ENCODE data around the gene XXYLT1.

The XXYLT1 gene

DNA sequence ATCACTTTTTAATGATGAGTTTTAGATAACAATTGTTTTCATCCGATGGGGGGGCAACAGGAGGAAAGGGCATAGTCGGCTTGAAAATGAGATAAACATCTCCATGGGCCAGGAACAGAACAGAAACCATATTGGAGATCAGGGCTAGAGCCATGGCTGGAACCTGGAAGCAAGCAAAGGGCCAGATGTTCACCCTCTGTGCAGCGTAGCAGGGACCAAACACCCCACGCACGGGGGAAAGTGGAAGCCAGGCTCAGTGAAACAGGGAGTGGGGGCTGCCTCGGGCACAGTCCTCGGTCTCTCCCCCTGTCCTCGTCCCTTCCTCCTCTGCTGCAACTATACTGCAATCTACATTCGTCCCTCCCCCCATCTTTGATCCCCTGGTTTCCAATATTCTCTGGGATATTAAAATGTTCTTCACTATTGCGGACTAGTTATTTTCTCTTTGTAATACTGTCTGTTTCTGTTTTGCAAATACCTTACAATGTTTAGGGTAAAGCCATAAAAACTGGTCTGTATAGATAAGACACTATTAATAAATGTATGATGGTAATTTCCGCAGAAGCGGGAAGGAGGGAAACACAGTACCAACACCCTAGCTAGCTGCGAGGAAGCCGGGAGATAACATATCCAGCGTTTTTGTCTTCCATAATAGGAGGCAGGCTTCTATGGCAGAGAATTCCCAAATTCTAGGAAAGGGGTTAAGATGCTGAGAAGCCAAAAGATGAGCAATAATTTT lies 121.5 kb downstream of the XXYLT1 start:
- DNase-seq = no peak

DNA sequence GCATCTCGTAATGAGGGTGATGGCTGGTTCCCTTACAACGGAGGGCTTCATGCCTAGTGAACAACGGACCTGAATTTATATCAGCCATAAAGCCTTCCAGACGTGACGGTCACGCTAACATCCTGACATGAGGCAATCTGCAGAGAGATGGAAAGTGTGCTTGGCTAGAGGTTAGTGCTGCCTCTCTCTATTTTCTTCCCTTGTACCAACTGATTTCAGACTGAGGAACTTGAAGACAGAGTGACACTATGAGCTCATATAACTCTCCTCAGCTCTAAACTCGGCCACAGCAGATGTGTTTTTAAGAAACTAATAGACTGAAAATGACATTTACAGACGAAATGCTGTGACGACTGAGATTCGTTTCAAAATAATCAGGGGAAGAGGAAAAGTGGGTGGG lies 122.4 kb downstream of the XXYLT1 start:
- no peak for DNase-seq

DNA sequence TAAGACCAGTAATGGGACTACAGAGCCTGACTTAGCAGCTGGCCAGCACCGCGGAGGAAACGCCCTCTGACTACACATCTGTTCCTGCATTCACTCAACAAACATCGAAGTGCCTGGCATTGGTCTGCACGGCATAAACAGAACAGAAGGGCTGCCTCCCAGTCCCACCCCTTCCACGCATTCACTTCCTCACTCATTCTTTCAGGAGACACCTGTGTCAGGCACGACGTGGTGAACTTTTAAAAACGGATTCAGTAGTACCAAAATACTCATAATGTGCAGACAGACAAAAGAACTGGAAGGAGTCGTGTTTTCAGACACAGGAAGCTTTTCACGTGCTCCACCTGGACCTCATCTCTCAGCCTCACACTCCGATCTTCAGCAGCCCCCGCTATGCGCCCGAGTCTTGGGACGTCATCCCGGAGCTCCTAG lies 123.3 kb downstream of the XXYLT1 start:
- no peak for DNase-seq

DNA sequence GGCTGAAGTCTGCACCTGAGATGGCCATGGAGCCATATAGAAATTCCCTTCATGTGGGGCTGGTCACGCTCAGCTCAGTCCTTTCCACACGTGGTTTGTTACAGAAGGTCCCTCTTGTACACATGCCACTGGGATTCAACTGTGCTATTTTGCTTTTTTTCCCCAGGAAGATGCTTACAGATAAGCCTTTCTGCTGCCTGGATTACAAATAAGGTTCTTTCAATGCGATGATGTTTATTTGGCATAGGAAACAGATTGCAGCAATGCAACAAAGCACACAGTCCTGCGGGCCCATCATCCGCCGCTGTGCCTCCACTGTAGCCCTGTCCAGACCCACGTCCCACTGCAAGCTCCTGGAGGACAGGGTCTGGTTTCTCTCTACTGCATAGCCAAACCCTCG lies 124.8 kb downstream of the XXYLT1 start:
- no peak for DNase-seq

DNA sequence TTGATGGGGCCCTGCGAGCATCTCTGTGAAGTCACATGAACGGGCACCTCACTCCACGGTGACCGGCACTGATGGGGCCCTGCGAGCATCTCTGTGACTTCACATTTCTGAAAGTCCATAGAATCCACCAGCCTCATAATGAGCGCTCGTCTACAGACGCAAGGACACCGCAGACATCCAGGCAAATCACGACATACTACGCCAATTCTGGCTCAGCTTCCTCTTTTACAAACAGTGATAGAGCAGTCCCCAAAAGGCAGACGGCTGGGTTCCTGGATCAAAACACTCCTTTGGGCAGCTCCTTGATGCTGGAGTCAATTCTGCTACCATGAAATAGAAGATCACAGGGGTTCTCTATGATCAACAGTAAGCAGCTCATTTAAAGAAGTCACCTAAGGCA lies 125.4 kb downstream of the XXYLT1 start:
- no peak for DNase-seq

DNA sequence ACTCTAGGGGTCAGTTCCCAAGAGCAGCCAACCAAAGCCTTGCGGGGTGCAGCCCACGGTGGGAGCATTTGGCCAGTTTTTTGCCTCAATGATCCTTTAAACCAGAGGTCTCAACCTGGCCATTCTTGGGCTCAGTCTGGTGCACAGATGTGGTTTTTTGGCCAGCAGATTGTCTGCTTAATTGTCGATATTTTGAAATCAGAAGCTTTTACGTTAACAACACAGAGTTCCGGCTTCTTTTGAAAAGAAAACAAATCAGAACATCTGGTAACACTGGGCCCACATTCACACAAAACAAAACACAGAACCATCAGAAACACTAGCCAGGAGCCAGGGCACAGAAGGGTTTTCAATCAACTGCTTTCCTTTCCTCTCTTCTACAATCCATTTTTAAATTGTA lies 127.7 kb downstream of the XXYLT1 start:
- no peak for DNase-seq

DNA sequence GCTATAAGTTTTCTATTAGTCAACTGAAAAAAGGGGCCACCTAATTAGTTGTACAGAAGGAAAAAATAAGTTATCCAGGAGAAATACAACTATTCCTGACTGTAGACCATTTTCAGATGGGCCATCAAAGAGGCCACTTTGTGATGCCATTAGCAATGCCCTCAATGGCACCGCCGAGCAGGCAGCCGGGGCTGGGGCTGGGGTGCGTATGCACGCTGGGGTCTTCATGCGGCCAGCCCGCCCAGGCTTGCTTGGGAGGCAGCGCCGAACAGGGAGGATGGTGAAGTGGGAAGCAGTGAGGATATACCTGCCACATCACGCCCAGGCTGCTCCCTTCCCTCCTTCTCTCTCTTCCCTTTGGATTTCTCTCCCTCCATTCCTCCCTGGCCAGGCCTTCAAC lies 128.4 kb downstream of the XXYLT1 start:
- DNase-seq = no peak

DNA sequence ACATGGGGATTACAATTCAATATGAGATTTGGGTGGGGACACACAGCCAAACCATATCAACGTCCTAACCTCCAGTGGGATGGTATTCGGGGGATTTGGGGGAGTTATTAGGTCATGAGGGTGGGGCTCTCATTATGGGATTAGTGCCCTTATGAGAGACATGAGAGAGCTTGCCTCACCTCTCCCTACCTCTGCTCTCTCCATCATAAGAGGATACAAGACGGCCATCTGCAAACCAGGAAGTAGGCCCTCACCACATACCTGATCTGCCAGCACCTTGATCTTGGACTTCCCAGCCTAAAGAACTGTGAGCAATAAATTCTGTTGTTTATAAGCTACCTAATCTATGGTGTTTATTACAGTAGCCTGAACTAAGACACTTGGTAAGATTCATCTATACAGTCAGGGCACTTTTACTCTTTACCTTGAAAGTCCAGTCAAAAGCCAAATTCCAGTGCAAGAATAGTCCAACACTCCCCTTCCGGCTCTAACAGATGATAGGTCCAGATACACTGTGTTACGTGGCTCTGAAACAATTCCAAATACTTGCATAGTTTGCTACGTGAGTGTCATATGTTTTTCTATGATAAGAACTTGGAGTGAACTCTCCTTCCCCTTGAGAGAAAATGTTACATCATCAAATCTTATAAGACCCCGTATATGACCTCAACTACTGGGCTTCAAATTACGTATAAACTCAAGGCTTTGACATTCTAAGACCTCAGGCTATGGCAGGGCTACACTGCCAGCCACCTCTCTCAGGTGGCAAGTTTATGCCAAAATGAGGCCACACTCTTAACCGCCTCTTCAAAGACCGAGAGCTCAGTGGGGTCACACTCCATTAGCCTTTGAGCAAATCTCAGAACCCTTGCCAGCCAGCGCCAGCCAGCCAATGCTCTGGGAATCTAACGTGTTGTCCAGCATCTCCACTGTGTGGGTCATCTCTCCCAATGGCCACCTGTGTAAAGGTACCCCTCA lies 129.9 kb downstream of the XXYLT1 start:
- DNase-seq = no peak

DNA sequence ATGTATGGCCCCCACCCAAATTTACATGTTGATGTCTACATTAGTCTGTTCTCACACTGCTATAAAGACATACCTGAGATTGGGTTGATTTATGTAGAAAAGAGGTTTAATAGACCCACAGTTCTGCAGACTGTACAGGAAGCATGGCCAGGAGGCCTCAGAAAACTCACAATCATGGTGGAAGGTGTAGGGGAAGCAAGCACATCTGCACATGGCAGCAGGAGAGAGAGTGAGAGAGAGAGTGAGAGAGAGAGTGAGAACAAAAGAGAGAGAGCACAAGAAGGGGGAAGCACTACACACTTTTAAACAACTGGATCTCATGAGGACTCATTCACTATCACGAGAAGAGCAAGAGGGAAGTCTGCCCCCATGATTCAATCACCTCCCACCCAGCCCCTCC lies 130.5 kb downstream of the XXYLT1 start:
- no peak for DNase-seq

DNA sequence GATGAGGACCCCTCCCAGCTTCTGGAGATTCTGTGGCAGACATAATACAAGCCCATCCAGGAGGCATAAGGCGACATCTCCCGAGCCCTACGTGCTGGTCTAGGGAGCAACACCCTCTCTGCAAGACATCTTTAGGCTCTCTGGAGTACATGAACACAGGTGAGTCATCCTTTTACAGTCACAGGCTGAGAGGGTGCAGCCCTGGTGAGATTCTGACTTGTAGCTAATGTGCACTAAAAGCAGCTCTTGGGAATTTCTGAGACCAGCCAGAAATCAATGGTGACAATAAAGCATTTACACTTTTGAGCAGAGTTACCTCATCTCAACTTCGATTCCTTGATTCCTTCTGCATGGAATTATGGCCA lies 131.1 kb downstream of the XXYLT1 start:
- no peak for DNase-seq

DNA sequence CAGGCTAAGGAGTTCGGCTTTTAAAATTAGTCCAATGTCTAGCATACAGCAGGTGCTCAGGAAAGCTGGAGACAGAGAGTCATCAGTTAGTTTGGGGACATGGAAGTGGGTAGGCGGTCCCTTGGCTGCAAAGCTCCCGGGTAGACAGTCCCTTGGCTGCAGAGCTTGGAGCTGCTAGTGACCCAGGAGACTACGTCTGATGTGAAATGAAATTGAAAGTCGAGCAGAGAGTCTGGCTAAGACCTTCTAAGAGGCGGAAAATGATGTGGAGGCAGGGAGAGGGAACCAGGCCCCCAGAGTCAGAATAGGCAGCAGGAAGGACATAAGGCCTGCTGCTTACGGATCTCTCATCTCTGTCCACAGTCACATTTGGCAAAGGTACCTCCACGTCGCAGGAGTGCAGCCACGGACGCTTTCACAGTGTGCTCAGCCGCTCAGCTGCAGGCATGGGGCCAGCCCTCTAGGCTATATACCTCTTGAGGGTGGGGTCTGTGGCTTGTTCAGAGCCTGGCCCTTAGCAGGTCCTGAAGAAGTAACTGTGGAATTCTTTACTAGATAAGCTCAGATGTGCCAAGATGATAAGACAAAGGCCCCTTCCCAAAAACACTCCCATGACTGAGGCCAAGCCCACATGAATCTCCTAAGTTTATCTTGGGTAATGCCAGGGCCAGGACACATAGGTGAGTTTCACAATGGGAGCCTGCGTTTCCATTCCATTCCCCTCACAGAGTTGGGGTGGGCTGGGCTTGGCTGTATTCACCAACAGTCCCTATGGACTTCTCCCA lies 131.7 kb downstream of the XXYLT1 start:
- DNase-seq = no peak

DNA sequence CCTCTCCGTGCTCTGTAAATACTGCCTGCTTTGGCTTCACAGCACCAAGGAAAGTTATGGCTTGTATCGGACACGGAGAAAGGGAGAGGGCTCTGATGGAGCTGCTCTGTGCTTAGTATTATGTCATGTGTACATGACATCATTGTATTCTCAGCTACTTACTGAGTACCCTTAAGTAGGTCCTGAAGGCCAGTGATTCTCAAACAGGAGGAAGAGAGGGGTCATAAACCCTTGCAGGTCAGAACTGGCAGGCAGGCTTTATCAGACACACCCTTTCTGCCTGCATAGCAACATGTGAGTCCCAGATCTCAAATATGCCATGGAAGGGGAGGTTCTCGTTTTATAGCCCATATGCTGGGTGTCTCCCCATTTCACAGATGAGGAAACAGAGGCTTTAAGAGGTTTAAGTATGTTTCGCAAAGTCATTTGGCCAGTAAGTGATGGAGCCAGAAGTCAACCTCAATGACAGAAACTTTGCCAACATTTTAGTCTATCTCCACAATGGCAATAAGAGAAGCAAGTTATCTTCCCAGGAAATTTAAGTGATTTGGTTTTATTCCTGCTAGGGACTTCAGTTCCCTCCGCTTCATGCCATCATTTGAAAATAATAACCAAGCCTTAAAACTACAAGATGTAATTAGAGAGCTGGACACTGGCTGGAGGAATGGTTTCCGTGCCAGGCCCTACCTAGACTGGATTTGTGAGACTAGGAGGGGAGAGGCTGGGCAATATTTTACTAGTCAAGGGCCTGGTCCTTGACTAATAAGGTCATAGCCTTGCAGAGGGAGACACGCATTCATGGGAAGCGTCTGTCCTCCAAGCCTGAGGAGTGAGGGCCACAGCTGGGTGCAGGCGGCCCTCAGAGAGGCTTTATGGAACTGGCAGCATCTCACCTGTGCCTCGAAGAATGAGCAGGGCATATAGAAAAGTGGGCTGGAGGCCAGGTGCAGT lies 133.0 kb downstream of the XXYLT1 start:
- no peak for DNase-seq

DNA sequence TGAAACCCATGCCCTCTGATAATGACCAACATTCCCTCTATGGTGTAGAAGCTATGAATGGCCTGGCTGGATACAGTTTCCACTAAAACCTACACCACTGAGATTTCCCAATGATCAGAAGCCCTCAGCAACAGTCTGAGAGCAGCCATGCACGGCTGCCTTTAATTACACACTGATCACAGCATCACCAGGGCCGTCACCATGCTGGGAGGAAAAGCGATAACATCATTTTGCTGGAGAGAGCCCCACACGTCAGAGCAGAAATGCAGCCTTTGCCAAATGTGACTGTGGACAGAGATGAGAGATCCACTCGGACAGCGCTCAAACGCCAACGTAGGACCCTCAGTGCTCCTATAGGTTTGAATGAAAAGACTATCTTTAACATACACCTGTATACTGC lies 135.0 kb downstream of the XXYLT1 start:
- DNase-seq = no peak

DNA sequence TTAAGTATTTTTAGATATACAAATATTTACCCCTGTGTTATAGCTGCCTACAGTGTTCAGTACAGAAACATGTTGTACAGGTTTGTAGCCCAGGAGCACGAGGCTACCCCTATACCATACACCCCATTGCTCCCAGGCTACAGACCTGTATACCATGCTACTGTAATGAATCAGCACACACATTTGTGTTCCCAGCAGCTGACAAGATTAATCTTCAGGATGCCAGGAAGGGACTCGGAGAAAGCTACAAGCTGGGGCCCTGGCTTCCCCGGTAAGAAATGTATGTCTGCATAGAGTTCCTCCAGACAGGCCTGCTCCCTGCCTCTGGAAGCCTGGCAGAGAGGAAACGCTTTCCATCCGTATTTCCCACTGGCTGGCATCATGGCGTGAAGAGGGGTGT lies 136.5 kb downstream of the XXYLT1 start:
- DNase-seq = no peak

DNA sequence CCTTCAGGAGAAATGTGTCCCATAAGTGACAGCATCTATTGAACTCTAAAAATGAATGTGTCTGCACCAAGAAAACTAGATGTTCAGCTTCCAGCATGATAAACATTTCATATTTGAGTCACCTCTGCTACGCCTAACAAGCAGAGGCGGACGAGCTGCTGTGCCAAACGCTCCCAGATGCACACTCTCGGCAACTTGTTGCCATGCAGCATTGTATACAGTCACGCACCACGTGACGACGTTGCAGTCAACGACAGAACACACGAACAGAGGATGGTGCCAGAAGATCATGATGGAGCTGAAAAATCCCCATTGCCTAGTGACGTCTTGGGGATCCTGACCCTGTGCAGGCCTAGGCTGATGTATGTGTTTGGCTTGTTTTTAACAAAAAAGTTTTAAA lies 137.5 kb downstream of the XXYLT1 start:
- no peak for DNase-seq

DNA sequence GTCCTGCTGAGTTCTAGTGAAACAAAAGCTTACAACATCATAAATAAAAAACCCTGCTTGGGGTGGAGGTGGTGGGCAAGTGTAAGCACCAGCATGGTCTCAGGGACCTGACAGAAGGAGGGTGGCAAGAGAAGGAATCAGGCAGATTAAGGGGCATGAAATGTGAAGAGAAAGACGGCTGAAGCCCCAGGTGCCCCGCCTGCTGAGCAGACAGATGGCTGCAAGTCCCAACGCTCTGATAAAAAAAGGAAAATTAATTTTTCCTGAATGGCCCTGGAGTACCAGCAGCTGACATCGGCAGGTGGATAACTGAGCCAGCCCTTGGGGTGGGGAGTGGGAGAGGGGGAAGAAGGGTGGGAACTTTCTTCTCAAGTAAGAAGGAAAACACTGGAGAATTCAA lies 137.9 kb downstream of the XXYLT1 start:
- DNase-seq = no peak

DNA sequence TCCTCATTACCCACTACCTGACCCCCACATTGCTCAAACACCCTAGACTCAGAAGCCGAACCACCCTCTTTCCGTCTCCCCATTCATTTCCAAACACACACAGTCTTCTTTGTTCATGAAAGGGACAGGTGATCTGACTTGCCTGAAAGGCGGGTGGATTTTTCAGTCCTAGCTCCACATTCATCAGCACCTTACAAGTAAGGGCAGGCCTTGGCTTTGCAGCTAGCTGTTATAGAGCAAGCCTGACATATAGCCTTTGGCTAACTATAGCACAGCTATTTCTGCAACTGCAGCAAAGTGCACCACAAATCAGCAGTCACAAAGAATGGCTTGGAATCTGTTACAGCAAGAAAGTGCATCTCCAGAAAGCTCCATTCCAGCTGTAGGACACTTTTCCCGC lies 139.8 kb downstream of the XXYLT1 start:
- DNase-seq = no peak

DNA sequence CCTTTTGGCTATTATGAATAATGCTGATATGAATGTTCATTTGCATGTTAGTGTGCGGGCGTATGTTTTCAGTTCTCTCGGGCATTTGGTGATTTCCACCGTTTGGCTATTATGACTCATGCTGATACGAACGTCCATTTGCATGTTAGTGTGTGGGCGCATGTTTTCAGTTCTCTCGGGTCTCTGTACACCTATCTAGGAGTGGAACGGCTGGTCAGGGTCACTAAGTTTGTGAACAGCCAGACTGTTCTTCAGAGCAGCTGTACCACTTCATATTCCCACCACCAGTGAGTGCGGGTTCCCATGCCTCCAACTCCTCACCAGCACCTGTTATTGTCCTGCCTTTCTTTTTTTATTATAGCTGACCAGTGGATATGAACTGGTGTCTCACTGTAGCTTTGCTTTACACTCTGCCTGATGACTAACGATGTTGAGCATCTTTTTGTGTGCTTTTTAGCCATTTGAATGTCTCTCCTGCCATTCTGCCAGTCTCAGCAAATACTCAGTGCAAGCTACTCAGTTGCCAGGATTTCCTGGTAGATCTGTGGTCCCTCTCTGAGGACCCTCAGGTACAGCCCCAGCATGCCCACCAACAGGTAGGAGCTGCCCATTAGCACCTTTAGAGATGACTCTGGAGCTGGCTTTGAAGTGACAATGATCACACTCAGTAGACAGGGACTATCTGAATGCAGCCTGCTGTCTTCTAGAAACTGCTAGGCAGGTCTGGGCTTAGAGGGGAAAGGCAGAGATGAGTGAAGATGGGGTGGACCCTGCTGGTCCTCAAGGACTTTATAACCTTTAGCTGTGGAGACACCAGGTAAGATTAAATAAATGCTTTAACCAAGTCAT lies 141.1 kb downstream of the XXYLT1 start:
- DNase-seq = no peak

DNA sequence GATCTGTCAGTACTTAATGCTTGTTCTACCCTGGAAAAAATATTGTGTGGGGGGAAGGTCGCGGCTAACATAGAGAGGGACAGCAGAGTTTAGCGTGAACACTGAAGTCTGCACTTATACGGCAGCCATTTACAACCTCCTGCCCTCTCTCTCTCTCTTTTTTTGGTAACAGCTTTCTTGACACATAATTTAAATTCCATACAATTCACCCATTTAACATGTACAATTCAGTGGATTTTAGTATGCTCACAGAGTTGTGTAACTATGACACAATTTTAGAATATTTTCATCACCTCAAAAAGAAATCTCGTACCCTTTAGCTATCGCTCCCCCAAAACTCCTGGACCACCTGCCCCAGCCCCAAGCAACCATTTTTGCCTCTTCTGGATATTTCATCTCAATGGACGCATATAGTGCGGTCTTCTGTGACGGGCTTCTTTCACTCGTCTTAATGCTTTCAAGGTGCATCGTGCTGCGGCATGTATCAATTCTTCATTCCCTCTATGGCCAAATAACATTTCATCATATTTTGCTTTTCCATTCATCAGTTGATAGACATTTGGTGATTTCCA lies 141.8 kb downstream of the XXYLT1 start:
- no peak for DNase-seq

DNA sequence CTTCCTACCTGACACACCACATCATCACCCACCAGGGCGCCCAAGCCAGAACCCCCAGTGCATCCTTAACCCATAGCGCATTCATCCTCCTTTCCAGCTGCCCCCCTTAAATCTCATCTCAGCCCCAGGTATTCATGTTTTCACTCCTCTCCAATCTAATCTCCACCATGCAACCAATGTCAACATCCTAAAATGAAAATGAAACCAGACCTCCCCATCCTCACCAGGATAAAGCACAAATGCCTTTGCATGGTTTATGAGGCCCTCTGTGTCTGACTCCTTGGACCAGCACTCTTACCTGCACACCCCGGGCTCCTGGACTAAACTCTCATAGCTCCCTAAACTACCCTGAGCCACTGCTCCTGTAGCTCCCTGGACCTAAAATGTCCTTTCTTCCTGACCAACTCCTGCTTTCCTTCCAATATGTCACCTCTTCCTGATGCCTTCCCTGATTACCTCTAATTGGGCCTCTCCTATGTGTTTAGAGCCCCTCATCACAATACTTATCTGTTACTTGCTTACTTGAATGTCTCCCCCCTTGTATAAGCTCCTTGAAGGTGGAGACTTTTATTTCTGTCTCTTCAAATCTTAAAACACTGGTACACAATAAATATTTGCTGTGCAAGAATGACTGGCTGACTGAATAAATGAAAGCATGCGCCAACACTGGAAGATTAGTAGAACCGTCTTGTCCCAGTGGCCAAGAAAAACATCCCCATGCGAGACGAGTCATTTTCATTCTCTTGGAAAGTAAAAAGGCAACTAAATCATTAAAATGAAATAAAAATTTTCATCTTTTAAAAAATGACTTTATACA lies 142.5 kb downstream of the XXYLT1 start:
- no peak for DNase-seq

Measured in NCI-H526 treated with DMSO at 0.1 percent for 48 hours (cell line).